Activated effector memory CD4-positive, alpha-beta T cell treated with Interleukin-2 at 50 U/mL for 16 hours (primary cell): ENCODE results near the gene DIP2C.
"Not testable (repeated sequence)": the region's sequence is repeated elsewhere in the genome, so short reads cannot be mapped to it uniquely, and the experiment has no call there.

Source experiments
- DNase-seq: peaks from one replicate; pipeline ENCODE4 v3.0.0-alpha.2; 2020

The DIP2C gene

GRCh38 chr10:435397-435796 lies 254.1 kb downstream of the DIP2C start:
- no peak for DNase-seq

- DNase-seq = no peak
These were observed 259.8 kb downstream of the DIP2C start for GRCh38 chr10:429696-430095.

GRCh38 chr10:427761-428519 lies 261.5 kb downstream of the DIP2C start:
- DNase-seq = no peak

GRCh38 chr10:425365-425764 lies 264.1 kb downstream of the DIP2C start:
- not testable (repeated sequence) for DNase-seq

GRCh38 chr10:424724-425123 lies 264.7 kb downstream of the DIP2C start:
- not testable (repeated sequence) for DNase-seq

- no peak for DNase-seq
These were observed 266.3 kb downstream of the DIP2C start for GRCh38 chr10:423178-423577.

GRCh38 chr10:422675-423074 lies 266.8 kb downstream of the DIP2C start:
- no peak for DNase-seq

GRCh38 chr10:422241-422640 lies 267.2 kb downstream of the DIP2C start:
- no peak for DNase-seq

GRCh38 chr10:421170-421569 lies 268.3 kb downstream of the DIP2C start:
- no peak for DNase-seq

- no peak for DNase-seq
These were observed 269.0 kb downstream of the DIP2C start for GRCh38 chr10:420154-421121.

- DNase-seq = no peak
These were observed 270.6 kb downstream of the DIP2C start for GRCh38 chr10:418894-419293.

GRCh38 chr10:418226-418625 lies 271.2 kb downstream of the DIP2C start:
- DNase-seq = no peak

GRCh38 chr10:416091-416515 lies 273.4 kb downstream of the DIP2C start:
- DNase-seq = no peak

- DNase-seq = no peak
These were observed 275.8 kb downstream of the DIP2C start for GRCh38 chr10:413662-414071.

- no peak for DNase-seq
These were observed 277.4 kb downstream of the DIP2C start for GRCh38 chr10:412109-412508.

GRCh38 chr10:411603-412002 lies 277.9 kb downstream of the DIP2C start:
- DNase-seq = no peak

- DNase-seq = no peak
These were observed 279.9 kb downstream of the DIP2C start for GRCh38 chr10:409408-410040.

- DNase-seq = no peak
These were observed 281.2 kb downstream of the DIP2C start for GRCh38 chr10:408236-408635.

- no peak for DNase-seq
These were observed 282.5 kb downstream of the DIP2C start for GRCh38 chr10:406976-407375.

GRCh38 chr10:405648-406047 lies 283.8 kb downstream of the DIP2C start:
- DNase-seq = no peak

GRCh38 chr10:404991-405390 lies 284.5 kb downstream of the DIP2C start:
- no peak for DNase-seq

- DNase-seq = no peak
These were observed 285.1 kb downstream of the DIP2C start for GRCh38 chr10:404346-404745.

- no peak for DNase-seq
These were observed 290.5 kb downstream of the DIP2C start for GRCh38 chr10:398954-399353.
